GM18511 (cell line): ENCODE data around the gene ZNF276.

Experiments
- ATAC-seq: cut with Tn5 transposase; IDR thresholded peaks from one replicate; pipeline ENCODE4 v1.9.1; 2021; ENCODE audit warnings: mild to moderate bottlenecking, moderate library complexity; ENCODE audit not compliant: unreplicated experiment

The ZNF276 gene

GRCh38 chr16:89711601-89712273 lies 9.6 kb upstream of the ZNF276 start:
- ATAC-seq, result peak; percentile 67

GRCh38 chr16:89712274-89712781 lies 9.0 kb upstream of the ZNF276 start:
- ATAC-seq, result no peak

GRCh38 chr16:89716493-89716892 lies 4.8 kb upstream of the ZNF276 start:
- no peak for ATAC-seq

GRCh38 chr16:89716916-89717687 lies 4.2 kb upstream of the ZNF276 start:
- ATAC-seq, result no peak

- no peak for ATAC-seq
Measured at GRCh38 chr16:89717688-89718505, 3.4 kb upstream of the ZNF276 start.

GRCh38 chr16:89720551-89720812 lies 855 bp upstream of the ZNF276 start:
- ATAC-seq, result peak; percentile 25

- ATAC-seq, result peak; percentile 41
Measured at GRCh38 chr16:89721546-89722391, 432 bp downstream of the ZNF276 start.

- ATAC-seq, result peak; percentile 7
Measured at GRCh38 chr16:89722392-89723278, 1.3 kb downstream of the ZNF276 start.

GRCh38 chr16:89723279-89724250 lies 2.2 kb downstream of the ZNF276 start:
- ATAC-seq, result no peak

- no peak for ATAC-seq
Measured at GRCh38 chr16:89727406-89728120, 6.2 kb downstream of the ZNF276 start.

- no peak for ATAC-seq
Measured at GRCh38 chr16:89729293-89729692, 8.0 kb downstream of the ZNF276 start.

- ATAC-seq, result no peak
Measured at GRCh38 chr16:89729863-89730593, 8.7 kb downstream of the ZNF276 start.

- no peak for ATAC-seq
Measured at GRCh38 chr16:89730610-89731234, 9.4 kb downstream of the ZNF276 start.

- no peak for ATAC-seq
Measured at GRCh38 chr16:89732142-89732917, 11.0 kb downstream of the ZNF276 start.

GRCh38 chr16:89732918-89733242 lies 11.5 kb downstream of the ZNF276 start:
- ATAC-seq, result no peak

GRCh38 chr16:89733322-89733721 lies 12.0 kb downstream of the ZNF276 start:
- ATAC-seq, result no peak
